ENCODE data around the gene PLEKHA4.
A peak's percentile ranks its signal among the peaks of the same experiment; 100 is the strongest.

The PLEKHA4 gene

GRCh38 chr19:48845384-48845783 is 23.0 kb downstream of the PLEKHA4 start:
- Histone ChIP-seq H3K4me3 (ENCODE audit: low read length in 2 of 2) (no peak overlapping the region), H3K36me3 (ENCODE audit: control insufficient read depth in 2 of 2, insufficient read depth in 2 of 2, low read length in 2 of 2) (no peaks in the 10 kb centered on the region), H3K27me3 (ENCODE audit: control insufficient read depth in 2 of 2, insufficient read depth in 2 of 2, low read length in 2 of 2) (no peaks in the 10 kb centered on the region), H3K9ac (ENCODE audit: low read depth in 1 of 2, low read length in 2 of 2) (no peak overlapping the region), H3K4me1 (ENCODE audit: control insufficient read depth in 2 of 2, insufficient read depth in 2 of 2, low read length in 2 of 2) (no peaks in the 10 kb centered on the region), H3K9me3 (ENCODE audit: control insufficient read depth in 2 of 2, low read length in 2 of 2) (no peaks in the 10 kb centered on the region), H3K27ac (ENCODE audit: low read depth in 2 of 2, low read length in 2 of 2) (no peak overlapping the region)

GRCh38 chr19:48844472-48844871 is 23.9 kb downstream of the PLEKHA4 start:
- Histone ChIP-seq H3K36me3 (ENCODE audit: control insufficient read depth in 2 of 2, insufficient read depth in 2 of 2, low read length in 2 of 2) (no peaks in the 10 kb centered on the region), H3K9me3 (ENCODE audit: control insufficient read depth in 2 of 2, low read length in 2 of 2) (no peaks in the 10 kb centered on the region), H3K4me3 (ENCODE audit: low read length in 2 of 2) (no peak overlapping the region), H3K4me1 (ENCODE audit: control insufficient read depth in 2 of 2, insufficient read depth in 2 of 2, low read length in 2 of 2) (no peaks in the 10 kb centered on the region), H3K9ac (ENCODE audit: low read depth in 1 of 2, low read length in 2 of 2) (no peak overlapping the region), H3K27ac (ENCODE audit: low read depth in 2 of 2, low read length in 2 of 2) (no peak overlapping the region), H3K27me3 (ENCODE audit: control insufficient read depth in 2 of 2, insufficient read depth in 2 of 2, low read length in 2 of 2) (no peaks in the 10 kb centered on the region)

GRCh38 chr19:48842789-48843162 is 25.6 kb downstream of the PLEKHA4 start:
- no peaks in the 10 kb centered on the region for H3K27me3 ChIP-seq (ENCODE audit: control insufficient read depth in 2 of 2, insufficient read depth in 2 of 2, low read length in 2 of 2)
- no peak overlapping the region for H3K27ac ChIP-seq (ENCODE audit: low read depth in 2 of 2, low read length in 2 of 2)
- no peak overlapping the region for H3K9ac ChIP-seq (ENCODE audit: low read depth in 1 of 2, low read length in 2 of 2)
- H3K4me1 ChIP-seq (ENCODE audit: control insufficient read depth in 2 of 2, insufficient read depth in 2 of 2, low read length in 2 of 2), result no peaks in the 10 kb centered on the region
- no peaks in the 10 kb centered on the region for H3K9me3 ChIP-seq (ENCODE audit: control insufficient read depth in 2 of 2, low read length in 2 of 2)
- H3K4me3 ChIP-seq (ENCODE audit: low read length in 2 of 2), result no peak overlapping the region
- H3K36me3 ChIP-seq (ENCODE audit: control insufficient read depth in 2 of 2, insufficient read depth in 2 of 2, low read length in 2 of 2), result no peaks in the 10 kb centered on the region

GRCh38 chr19:48841571-48841970 is 26.8 kb downstream of the PLEKHA4 start:
- Histone ChIP-seq H3K27me3 (ENCODE audit: control insufficient read depth in 2 of 2, insufficient read depth in 2 of 2, low read length in 2 of 2) (no peaks in the 10 kb centered on the region), H3K36me3 (ENCODE audit: control insufficient read depth in 2 of 2, insufficient read depth in 2 of 2, low read length in 2 of 2) (no peaks in the 10 kb centered on the region), H3K4me3 (ENCODE audit: low read length in 2 of 2) (no peak overlapping the region), H3K9ac (ENCODE audit: low read depth in 1 of 2, low read length in 2 of 2) (no peak overlapping the region), H3K9me3 (ENCODE audit: control insufficient read depth in 2 of 2, low read length in 2 of 2) (no peaks in the 10 kb centered on the region), H3K4me1 (ENCODE audit: control insufficient read depth in 2 of 2, insufficient read depth in 2 of 2, low read length in 2 of 2) (no peaks in the 10 kb centered on the region), H3K27ac (ENCODE audit: low read depth in 2 of 2, low read length in 2 of 2) (no peak overlapping the region)

GRCh38 chr19:48841047-48841446 is 27.4 kb downstream of the PLEKHA4 start:
- Histone ChIP-seq H3K4me1 (ENCODE audit: control insufficient read depth in 2 of 2, insufficient read depth in 2 of 2, low read length in 2 of 2) (peaks cover 0 to 1% of the 10 kb centered on the region in 2 donors), H3K27me3 (ENCODE audit: control insufficient read depth in 2 of 2, insufficient read depth in 2 of 2, low read length in 2 of 2) (no peaks in the 10 kb centered on the region), H3K9me3 (ENCODE audit: control insufficient read depth in 2 of 2, low read length in 2 of 2) (no peaks in the 10 kb centered on the region), H3K4me3 (ENCODE audit: low read length in 2 of 2) (no peak overlapping the region), H3K27ac (ENCODE audit: low read depth in 2 of 2, low read length in 2 of 2) (no peak overlapping the region), H3K9ac (ENCODE audit: low read depth in 1 of 2, low read length in 2 of 2) (no peak overlapping the region), H3K36me3 (ENCODE audit: control insufficient read depth in 2 of 2, insufficient read depth in 2 of 2, low read length in 2 of 2) (no peaks in the 10 kb centered on the region)

- Histone ChIP-seq H3K4me3 (ENCODE audit: low read length in 2 of 2) (no peak overlapping the region), H3K27ac (ENCODE audit: low read depth in 2 of 2, low read length in 2 of 2) (no peak overlapping the region), H3K9ac (ENCODE audit: low read depth in 1 of 2, low read length in 2 of 2) (no peak overlapping the region), H3K36me3 (ENCODE audit: control insufficient read depth in 2 of 2, insufficient read depth in 2 of 2, low read length in 2 of 2) (no peaks in the 10 kb centered on the region), H3K27me3 (ENCODE audit: control insufficient read depth in 2 of 2, insufficient read depth in 2 of 2, low read length in 2 of 2) (no peaks in the 10 kb centered on the region), H3K4me1 (ENCODE audit: control insufficient read depth in 2 of 2, insufficient read depth in 2 of 2, low read length in 2 of 2) (peaks cover 0 to 5% of the 10 kb centered on the region in 2 donors), H3K9me3 (ENCODE audit: control insufficient read depth in 2 of 2, low read length in 2 of 2) (no peaks in the 10 kb centered on the region)
Observed at GRCh38 chr19:48837687-48838086, 30.7 kb downstream of the PLEKHA4 start.

- Histone ChIP-seq H3K9ac (ENCODE audit: low read depth in 1 of 2, low read length in 2 of 2) (no peak overlapping the region), H3K36me3 (ENCODE audit: control insufficient read depth in 2 of 2, insufficient read depth in 2 of 2, low read length in 2 of 2) (no peaks in the 10 kb centered on the region), H3K4me3 (ENCODE audit: low read length in 2 of 2) (peak overlapping the region in 1 of 2 donors; percentile 26), H3K4me1 (ENCODE audit: control insufficient read depth in 2 of 2, insufficient read depth in 2 of 2, low read length in 2 of 2) (peaks cover 0 to 5% of the 10 kb centered on the region in 2 donors), H3K27ac (ENCODE audit: low read depth in 2 of 2, low read length in 2 of 2) (peak overlapping the region in 1 of 2 donors; percentile 16), H3K9me3 (ENCODE audit: control insufficient read depth in 2 of 2, low read length in 2 of 2) (no peaks in the 10 kb centered on the region), H3K27me3 (ENCODE audit: control insufficient read depth in 2 of 2, insufficient read depth in 2 of 2, low read length in 2 of 2) (no peaks in the 10 kb centered on the region)
Observed at GRCh38 chr19:48837051-48837524, 31.3 kb downstream of the PLEKHA4 start.

- H3K27ac ChIP-seq (ENCODE audit: low read depth in 2 of 2, low read length in 2 of 2), result peak within 1 kb of the TSS in 1 of 2 donors; percentile 38
Observed at GRCh38 chr19:48836089-48837017, 32.1 kb downstream of the PLEKHA4 start, which contains the start of gene HSD17B14. HSD17B14 (minus strand) TSS chr19:48836491; CDS start chr19:48836411, 80 bp downstream.

GRCh38 chr19:48835734-48836088 is 32.7 kb downstream of the PLEKHA4 start:
- H3K9me3 ChIP-seq (ENCODE audit: control insufficient read depth in 2 of 2, low read length in 2 of 2), result no peaks in the 10 kb centered on the region
- H3K27ac ChIP-seq (ENCODE audit: low read depth in 2 of 2, low read length in 2 of 2), result peak overlapping the region in 1 of 2 donors; percentile 38
- H3K36me3 ChIP-seq (ENCODE audit: control insufficient read depth in 2 of 2, insufficient read depth in 2 of 2, low read length in 2 of 2), result no peaks in the 10 kb centered on the region
- H3K9ac ChIP-seq (ENCODE audit: low read depth in 1 of 2, low read length in 2 of 2), result peak overlapping the region; percentile 5 to 63
- H3K4me3 ChIP-seq (ENCODE audit: low read length in 2 of 2), result peak overlapping the region in 1 of 2 donors; percentile 42
- peaks cover 0 to 5% of the 10 kb centered on the region in 2 donors for H3K4me1 ChIP-seq (ENCODE audit: control insufficient read depth in 2 of 2, insufficient read depth in 2 of 2, low read length in 2 of 2)
- no peaks in the 10 kb centered on the region for H3K27me3 ChIP-seq (ENCODE audit: control insufficient read depth in 2 of 2, insufficient read depth in 2 of 2, low read length in 2 of 2)

More at GRCh38 chr19:48836089-48837017, 32.1 kb downstream of the PLEKHA4 start, which contains the start of gene HSD17B14:
- Histone ChIP-seq H3K4me1 (ENCODE audit: control insufficient read depth in 2 of 2, insufficient read depth in 2 of 2, low read length in 2 of 2) (peaks cover 0 to 5% of the 10 kb centered on the region in 2 donors), H3K9ac (ENCODE audit: low read depth in 1 of 2, low read length in 2 of 2) (peak within 1 kb of the TSS; percentile 5 to 63), H3K36me3 (ENCODE audit: control insufficient read depth in 2 of 2, insufficient read depth in 2 of 2, low read length in 2 of 2) (no peaks in the 10 kb centered on the region), H3K27me3 (ENCODE audit: control insufficient read depth in 2 of 2, insufficient read depth in 2 of 2, low read length in 2 of 2) (no peaks in the 10 kb centered on the region), H3K4me3 (ENCODE audit: low read length in 2 of 2) (peak within 1 kb of the TSS in 1 of 2 donors; percentile 42), H3K9me3 (ENCODE audit: control insufficient read depth in 2 of 2, low read length in 2 of 2) (no peaks in the 10 kb centered on the region)

- Histone ChIP-seq H3K27ac (ENCODE audit: low read depth in 2 of 2, low read length in 2 of 2) (no peak overlapping the region), H3K9ac (ENCODE audit: low read depth in 1 of 2, low read length in 2 of 2) (no peak overlapping the region), H3K27me3 (ENCODE audit: control insufficient read depth in 2 of 2, insufficient read depth in 2 of 2, low read length in 2 of 2) (no peaks in the 10 kb centered on the region), H3K4me1 (ENCODE audit: control insufficient read depth in 2 of 2, insufficient read depth in 2 of 2, low read length in 2 of 2) (peaks cover 0 to 5% of the 10 kb centered on the region in 2 donors), H3K36me3 (ENCODE audit: control insufficient read depth in 2 of 2, insufficient read depth in 2 of 2, low read length in 2 of 2) (no peaks in the 10 kb centered on the region), H3K9me3 (ENCODE audit: control insufficient read depth in 2 of 2, low read length in 2 of 2) (no peaks in the 10 kb centered on the region), H3K4me3 (ENCODE audit: low read length in 2 of 2) (no peak overlapping the region)
Observed at GRCh38 chr19:48833977-48834376, 34.4 kb downstream of the PLEKHA4 start.
